ENCODE results near the gene ZNF302.

The ZNF302 gene

DNA sequence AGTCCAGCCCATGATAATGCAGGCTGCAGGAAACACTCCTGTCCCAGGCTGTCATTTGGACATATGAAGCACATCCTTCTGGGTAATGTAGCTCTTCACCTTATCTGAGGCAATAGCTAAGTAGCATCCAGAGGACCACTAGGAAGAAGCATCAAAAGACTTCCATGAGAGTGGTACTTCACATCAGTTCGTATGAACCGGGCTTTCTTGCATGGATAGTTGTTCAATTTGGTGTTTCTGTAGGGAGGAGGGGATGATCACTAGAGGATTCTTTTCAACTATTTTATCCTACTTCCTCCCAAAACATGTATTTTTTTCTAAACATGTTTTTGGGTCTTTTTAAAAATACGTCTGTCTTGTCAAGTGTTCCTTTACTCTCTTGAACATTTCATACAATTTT is 12.9 kb downstream of the ZNF302 start:
- Histone ChIP-seq H3K27me3 (ENCODE audit: control insufficient read depth, insufficient read depth, low read length) (no peaks in the 10 kb centered on the region), H3K36me3 (ENCODE audit: control insufficient read depth, insufficient read depth, low read length) (0 out of 2 replicates have a peak, but pooled peaks cover 3% of the 10 kb centered on the region), H3K27ac (ENCODE audit: low read depth, low read length) (no peak overlapping the region), H3K4me3 (ENCODE audit: low read depth, low read length) (no peak overlapping the region), H3K9me3 (ENCODE audit: control insufficient read depth, insufficient read depth, low read length) (peaks cover 18% of the 10 kb centered on the region), H3K4me1 (ENCODE audit: control insufficient read depth, insufficient read depth, low read length) (no peaks in the 10 kb centered on the region), H3K9ac (ENCODE audit: low read depth, low read length) (no peak overlapping the region)

DNA sequence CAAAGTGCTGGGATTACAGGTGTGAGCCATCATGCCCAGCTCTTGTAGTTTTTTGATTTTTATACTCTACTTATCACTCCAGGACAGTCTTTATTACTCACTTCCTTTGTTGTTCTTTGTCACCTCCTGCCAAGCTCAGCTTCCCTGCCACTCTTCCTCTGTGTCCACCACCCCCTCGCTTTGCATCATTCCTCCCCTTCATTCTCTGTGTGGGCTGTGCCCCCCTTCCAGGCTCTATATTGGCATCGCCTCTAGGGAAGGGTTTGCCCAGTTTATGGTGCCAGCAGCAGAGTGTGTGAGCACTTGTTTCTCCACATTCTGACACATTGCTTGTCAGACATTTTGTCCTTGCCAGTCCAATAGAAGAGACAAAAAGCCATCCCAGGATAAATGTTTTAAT is 15.1 kb downstream of the ZNF302 start:
- Histone ChIP-seq H3K4me3 (ENCODE audit: low read depth, low read length) (no peak overlapping the region), H3K9me3 (ENCODE audit: control insufficient read depth, insufficient read depth, low read length) (peaks cover 14% of the 10 kb centered on the region), H3K27ac (ENCODE audit: low read depth, low read length) (no peak overlapping the region), H3K27me3 (ENCODE audit: control insufficient read depth, insufficient read depth, low read length) (no peaks in the 10 kb centered on the region), H3K9ac (ENCODE audit: low read depth, low read length) (no peak overlapping the region), H3K36me3 (ENCODE audit: control insufficient read depth, insufficient read depth, low read length) (no peaks in the 10 kb centered on the region), H3K4me1 (ENCODE audit: control insufficient read depth, insufficient read depth, low read length) (no peaks in the 10 kb centered on the region)

DNA sequence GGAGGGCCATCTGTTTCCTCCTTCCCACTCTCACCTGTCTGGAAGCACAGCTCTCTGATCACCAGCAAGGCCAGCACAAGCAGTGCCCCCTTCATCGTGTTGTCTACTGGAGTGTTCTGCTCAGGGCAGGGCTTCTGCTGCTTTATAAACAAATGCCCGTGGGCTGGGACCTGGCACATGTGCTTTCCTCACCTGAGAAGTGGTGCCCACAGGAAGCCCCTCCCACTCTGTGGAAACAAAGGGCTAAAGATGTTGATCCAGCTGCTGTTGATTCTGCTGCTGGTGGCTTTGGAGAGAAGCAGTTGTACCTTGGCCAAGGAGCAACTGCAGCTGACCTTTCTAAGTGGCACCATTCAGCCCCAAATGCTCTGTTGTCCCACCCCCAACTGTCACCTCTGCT is 30.2 kb downstream of the ZNF302 start:
- no peaks in the 10 kb centered on the region for H3K36me3 ChIP-seq (ENCODE audit: control insufficient read depth, insufficient read depth, low read length)
- peaks cover 6% of the 10 kb centered on the region; the same call in 1 of the 2 replicates for H3K4me1 ChIP-seq (ENCODE audit: control insufficient read depth, insufficient read depth, low read length)
- H3K4me3 ChIP-seq (ENCODE audit: low read depth, low read length): no peak overlapping the region
- H3K27ac ChIP-seq (ENCODE audit: low read depth, low read length): no peak overlapping the region
- H3K9ac ChIP-seq (ENCODE audit: low read depth, low read length): no peak overlapping the region
- peaks cover 5% of the 10 kb centered on the region; the same call in 1 of the 2 replicates for H3K9me3 ChIP-seq (ENCODE audit: control insufficient read depth, insufficient read depth, low read length)
- H3K27me3 ChIP-seq (ENCODE audit: control insufficient read depth, insufficient read depth, low read length): no peaks in the 10 kb centered on the region

DNA sequence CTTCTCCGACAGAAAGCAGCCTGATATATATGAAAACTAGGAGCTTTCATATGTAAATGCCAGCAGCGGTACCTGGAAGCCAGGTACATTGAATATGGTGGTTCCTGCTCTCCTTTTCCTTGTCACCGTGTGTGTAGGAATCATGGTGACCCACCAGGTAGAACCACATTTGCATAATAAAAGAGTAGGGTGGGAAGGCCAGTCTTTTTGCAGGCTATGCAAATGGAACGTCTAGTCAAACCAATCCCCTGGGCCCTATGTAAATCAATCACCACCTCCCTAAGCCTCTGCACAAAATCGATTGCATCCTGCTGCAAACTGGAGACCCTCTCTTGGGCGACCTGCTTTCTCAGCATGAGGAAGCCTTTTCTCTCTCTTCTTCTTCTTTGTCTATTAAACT is 34.4 kb downstream of the ZNF302 start:
- peak overlapping the region; percentile 12; the same call in 1 of the 2 replicates for H3K4me3 ChIP-seq (ENCODE audit: low read depth, low read length)
- no peak overlapping the region for H3K9ac ChIP-seq (ENCODE audit: low read depth, low read length)
- peaks cover 37% of the 10 kb centered on the region for H3K9me3 ChIP-seq (ENCODE audit: control insufficient read depth, insufficient read depth, low read length)
- H3K27ac ChIP-seq (ENCODE audit: low read depth, low read length): no peak overlapping the region
- peaks cover 6% of the 10 kb centered on the region; the same call in 1 of the 2 replicates for H3K4me1 ChIP-seq (ENCODE audit: control insufficient read depth, insufficient read depth, low read length)
- H3K27me3 ChIP-seq (ENCODE audit: control insufficient read depth, insufficient read depth, low read length): no peaks in the 10 kb centered on the region
- no peaks in the 10 kb centered on the region for H3K36me3 ChIP-seq (ENCODE audit: control insufficient read depth, insufficient read depth, low read length)

DNA sequence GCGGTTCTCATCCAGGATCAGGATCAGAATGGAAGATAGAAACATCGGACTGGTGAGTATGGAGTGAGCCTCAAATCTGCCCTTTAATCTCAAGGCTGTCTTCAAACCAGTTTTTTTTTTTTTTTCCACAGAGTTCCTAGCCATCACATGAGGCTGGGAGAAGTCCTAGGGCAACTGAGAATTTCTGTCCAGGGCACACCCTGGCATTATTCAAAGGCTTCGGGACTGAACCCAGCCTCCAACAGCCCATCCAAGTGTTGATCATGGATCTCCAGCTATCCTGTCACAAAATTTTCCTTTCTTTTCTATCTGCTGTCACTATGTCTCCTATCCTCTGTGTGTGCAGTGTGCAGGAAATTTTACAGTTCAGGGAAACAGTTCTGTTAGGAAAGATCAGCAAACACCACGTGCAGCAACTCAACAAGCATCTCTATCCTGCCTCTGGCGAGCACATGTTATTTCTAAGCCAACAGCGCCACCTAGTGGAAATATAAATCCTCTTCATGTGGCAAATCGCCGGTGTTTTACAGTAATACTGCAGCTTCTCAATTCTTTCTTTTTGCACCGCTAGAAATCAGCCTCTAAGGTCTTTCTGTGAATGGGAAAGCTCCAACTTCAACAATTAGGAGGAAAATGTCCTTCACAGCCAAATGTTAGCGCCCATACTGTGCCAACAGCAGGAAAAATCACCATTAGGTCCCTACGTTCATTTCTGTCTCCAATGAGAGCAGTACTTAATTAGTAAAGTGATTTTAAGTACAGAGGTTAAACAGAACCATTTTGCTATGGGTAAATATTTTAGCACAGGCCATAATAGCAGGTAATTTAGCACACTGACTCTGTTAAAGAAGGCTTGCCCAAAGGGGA is 35.1 kb downstream of the ZNF302 start:
- no peak overlapping the region for H3K27ac ChIP-seq (ENCODE audit: low read depth, low read length)
- H3K4me1 ChIP-seq (ENCODE audit: control insufficient read depth, insufficient read depth, low read length): peaks cover 6% of the 10 kb centered on the region; the same call in 1 of the 2 replicates
- H3K9me3 ChIP-seq (ENCODE audit: control insufficient read depth, insufficient read depth, low read length): peaks cover 44% of the 10 kb centered on the region
- H3K27me3 ChIP-seq (ENCODE audit: control insufficient read depth, insufficient read depth, low read length): no peaks in the 10 kb centered on the region
- H3K4me3 ChIP-seq (ENCODE audit: low read depth, low read length): peak overlapping the region; percentile 12; the same call in 1 of the 2 replicates
- H3K9ac ChIP-seq (ENCODE audit: low read depth, low read length): no peak overlapping the region
- H3K36me3 ChIP-seq (ENCODE audit: control insufficient read depth, insufficient read depth, low read length): no peaks in the 10 kb centered on the region

DNA sequence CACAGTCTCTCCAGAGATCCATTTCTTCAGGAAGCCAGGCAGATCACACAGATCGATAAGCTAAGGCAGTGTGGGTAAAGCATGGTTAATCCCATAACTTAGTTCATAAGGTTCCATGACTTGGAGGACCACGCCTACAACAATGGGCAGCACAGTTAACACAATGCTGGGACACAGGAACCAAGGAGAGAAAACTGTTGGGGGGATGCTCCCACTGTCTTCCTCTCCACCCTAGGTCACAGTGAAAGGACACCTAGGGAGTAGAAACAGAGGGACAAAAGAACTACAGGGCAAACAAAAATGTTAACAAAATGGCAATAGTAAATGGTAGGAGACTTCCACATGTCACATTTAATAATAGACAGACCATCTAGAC is 35.8 kb downstream of the ZNF302 start:
- Histone ChIP-seq H3K9ac (ENCODE audit: low read depth, low read length) (no peak overlapping the region), H3K27me3 (ENCODE audit: control insufficient read depth, insufficient read depth, low read length) (no peaks in the 10 kb centered on the region), H3K4me3 (ENCODE audit: low read depth, low read length) (no peak overlapping the region), H3K9me3 (ENCODE audit: control insufficient read depth, insufficient read depth, low read length) (peaks cover 49% of the 10 kb centered on the region), H3K36me3 (ENCODE audit: control insufficient read depth, insufficient read depth, low read length) (no peaks in the 10 kb centered on the region), H3K27ac (ENCODE audit: low read depth, low read length) (no peak overlapping the region), H3K4me1 (ENCODE audit: control insufficient read depth, insufficient read depth, low read length) (peaks cover 6% of the 10 kb centered on the region; the same call in 1 of the 2 replicates)

DNA sequence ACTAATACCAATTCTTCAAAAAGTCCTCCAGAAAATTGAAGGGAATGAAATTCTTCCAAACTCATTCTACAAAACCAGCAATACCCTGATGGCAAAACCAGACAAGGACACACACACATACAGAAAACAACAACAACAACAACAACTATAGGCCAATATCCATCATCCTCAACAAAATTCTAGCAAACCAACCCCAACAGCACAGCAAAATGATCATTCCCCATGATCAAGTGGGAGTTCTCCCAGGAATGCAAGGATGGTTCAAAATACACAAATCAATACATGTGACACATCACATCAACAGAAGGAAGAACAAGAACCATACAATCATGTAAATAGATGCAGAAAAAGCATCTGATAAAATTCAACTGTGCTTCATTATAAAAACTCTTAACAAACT is 37.9 kb downstream of the ZNF302 start:
- Histone ChIP-seq H3K4me3 (ENCODE audit: low read depth, low read length) (no peak overlapping the region), H3K36me3 (ENCODE audit: control insufficient read depth, insufficient read depth, low read length) (no peaks in the 10 kb centered on the region), H3K27ac (ENCODE audit: low read depth, low read length) (no peak overlapping the region), H3K4me1 (ENCODE audit: control insufficient read depth, insufficient read depth, low read length) (peaks cover 6% of the 10 kb centered on the region; the same call in 1 of the 2 replicates), H3K9ac (ENCODE audit: low read depth, low read length) (no peak overlapping the region), H3K9me3 (ENCODE audit: control insufficient read depth, insufficient read depth, low read length) (peaks cover 52% of the 10 kb centered on the region), H3K27me3 (ENCODE audit: control insufficient read depth, insufficient read depth, low read length) (no peaks in the 10 kb centered on the region)

DNA sequence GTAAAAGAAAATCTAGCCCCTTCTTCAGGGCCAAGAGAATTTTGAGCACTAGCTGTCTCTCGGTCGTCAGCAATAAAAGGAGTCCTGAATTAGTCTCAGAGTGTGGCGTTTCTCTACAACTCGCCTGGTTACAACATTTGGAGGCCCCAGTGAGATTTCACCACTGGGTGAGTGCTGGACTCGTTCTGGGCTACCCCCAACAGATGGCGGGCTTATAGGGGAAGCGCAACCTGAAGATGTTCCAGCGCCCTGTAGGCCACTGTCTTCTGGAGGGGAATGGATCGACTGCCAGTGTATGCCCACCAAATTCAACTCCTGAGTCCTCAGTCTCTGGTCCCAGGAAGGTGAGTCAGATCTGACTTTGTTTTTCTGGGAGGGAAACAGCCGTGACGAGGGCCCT is 44.9 kb downstream of the ZNF302 start:
- Histone ChIP-seq H3K27ac (ENCODE audit: low read depth, low read length) (no peak overlapping the region), H3K4me3 (ENCODE audit: low read depth, low read length) (no peak overlapping the region), H3K9ac (ENCODE audit: low read depth, low read length) (no peak overlapping the region), H3K36me3 (ENCODE audit: control insufficient read depth, insufficient read depth, low read length) (no peaks in the 10 kb centered on the region), H3K4me1 (ENCODE audit: control insufficient read depth, insufficient read depth, low read length) (no peaks in the 10 kb centered on the region), H3K9me3 (ENCODE audit: control insufficient read depth, insufficient read depth, low read length) (peaks cover 25% of the 10 kb centered on the region), H3K27me3 (ENCODE audit: control insufficient read depth, insufficient read depth, low read length) (no peaks in the 10 kb centered on the region)

DNA sequence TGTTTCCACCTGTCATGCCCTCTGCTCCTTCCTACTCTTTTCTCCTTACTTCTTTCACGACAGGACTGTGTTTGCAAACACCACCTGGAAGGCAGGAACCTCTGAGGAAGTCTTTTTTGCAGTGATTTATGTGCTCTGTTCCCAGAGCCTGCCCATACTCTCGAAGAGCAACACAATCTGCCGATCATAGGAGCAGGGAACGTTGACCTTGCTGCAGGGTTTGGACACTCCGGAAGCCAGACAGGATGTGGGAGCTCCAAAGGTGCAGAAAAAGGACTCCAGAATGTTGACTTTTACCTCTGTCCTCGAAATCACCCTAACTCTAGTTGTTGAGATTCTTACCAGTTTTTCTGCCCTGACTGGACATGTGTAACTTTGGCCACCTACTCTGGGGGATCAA is 47.9 kb downstream of the ZNF302 start:
- Histone ChIP-seq H3K9me3 (ENCODE audit: control insufficient read depth, insufficient read depth, low read length) (peaks cover 24% of the 10 kb centered on the region), H3K27ac (ENCODE audit: low read depth, low read length) (no peak overlapping the region), H3K4me3 (ENCODE audit: low read depth, low read length) (no peak overlapping the region), H3K27me3 (ENCODE audit: control insufficient read depth, insufficient read depth, low read length) (no peaks in the 10 kb centered on the region), H3K4me1 (ENCODE audit: control insufficient read depth, insufficient read depth, low read length) (no peaks in the 10 kb centered on the region), H3K9ac (ENCODE audit: low read depth, low read length) (no peak overlapping the region), H3K36me3 (ENCODE audit: control insufficient read depth, insufficient read depth, low read length) (no peaks in the 10 kb centered on the region)

DNA sequence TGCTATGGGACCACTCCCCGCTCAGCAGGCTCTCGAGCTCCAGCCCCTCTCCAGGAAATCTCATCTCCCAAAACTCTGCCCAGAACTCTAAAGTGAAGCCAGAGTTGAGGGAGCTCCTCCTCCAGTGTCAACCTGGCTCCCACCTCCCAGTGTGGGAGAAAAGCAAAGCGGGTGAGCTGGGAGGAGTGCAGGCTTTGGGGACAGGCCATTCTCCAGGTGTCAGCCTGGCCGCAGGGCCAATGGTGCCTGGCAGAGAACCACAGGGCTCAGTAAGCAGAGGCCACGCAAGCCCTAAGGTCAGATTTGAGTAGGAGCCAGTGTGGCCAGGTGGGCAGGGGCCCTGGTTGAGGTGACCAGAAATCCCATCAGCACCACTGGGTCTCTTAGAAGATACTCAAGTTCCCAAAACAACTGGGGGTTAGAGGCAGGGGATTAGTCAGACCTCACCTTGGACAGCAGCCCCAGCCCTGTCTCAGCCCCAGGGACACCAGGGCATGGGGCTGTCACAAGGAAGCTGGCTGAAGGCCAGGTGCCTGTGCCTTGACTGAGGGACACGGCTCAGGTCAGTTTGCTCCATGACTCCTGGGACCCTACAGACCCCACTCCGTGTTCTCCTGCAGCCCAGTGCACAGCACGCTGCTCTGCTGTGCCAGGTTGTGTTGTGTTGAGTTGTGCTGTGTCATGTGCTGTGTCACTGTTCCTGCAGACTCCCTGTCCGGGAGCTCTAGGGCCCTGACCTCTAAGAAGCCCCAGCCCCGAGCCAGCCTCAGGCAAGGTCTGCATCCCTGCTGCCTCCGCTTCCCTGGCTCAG is 53.7 kb downstream of the ZNF302 start:
- H3K36me3 ChIP-seq (ENCODE audit: control insufficient read depth, insufficient read depth, low read length): 0 out of 2 replicates have a peak, but pooled peaks cover 5% of the 10 kb centered on the region
- H3K4me1 ChIP-seq (ENCODE audit: control insufficient read depth, insufficient read depth, low read length): peaks cover 7% of the 10 kb centered on the region; the same call in 1 of the 2 replicates
- no peak overlapping the region for H3K9ac ChIP-seq (ENCODE audit: low read depth, low read length)
- H3K4me3 ChIP-seq (ENCODE audit: low read depth, low read length): no peak overlapping the region
- no peak overlapping the region for H3K27ac ChIP-seq (ENCODE audit: low read depth, low read length)
- peaks cover 11% of the 10 kb centered on the region for H3K9me3 ChIP-seq (ENCODE audit: control insufficient read depth, insufficient read depth, low read length)
- H3K27me3 ChIP-seq (ENCODE audit: control insufficient read depth, insufficient read depth, low read length): no peaks in the 10 kb centered on the region

DNA sequence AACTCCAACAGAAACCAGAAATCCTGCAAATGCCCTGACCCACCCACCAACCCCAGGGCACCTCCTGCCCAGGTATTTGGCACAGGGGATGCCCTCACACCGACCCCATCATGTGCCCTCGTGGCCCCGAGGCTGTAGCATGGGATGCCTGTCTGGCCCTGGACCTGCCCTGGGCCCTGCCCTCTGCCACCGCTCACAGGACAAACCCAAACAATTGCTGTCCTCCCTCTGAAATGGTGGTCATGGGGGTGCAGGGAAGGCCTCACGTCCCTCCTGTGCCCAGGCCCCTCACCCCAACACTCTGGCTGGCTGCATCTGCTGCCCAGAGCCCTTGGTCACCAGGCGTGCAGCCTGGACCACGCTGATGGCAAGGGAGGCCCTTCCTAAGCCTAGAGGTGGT is 54.5 kb downstream of the ZNF302 start:
- H3K27ac ChIP-seq (ENCODE audit: low read depth, low read length): no peak overlapping the region

More for the DNA sequence above, 54.5 kb downstream of the ZNF302 start:
- H3K4me3 ChIP-seq (ENCODE audit: low read depth, low read length): no peak overlapping the region
- no peak overlapping the region for H3K9ac ChIP-seq (ENCODE audit: low read depth, low read length)
- peaks cover 10% of the 10 kb centered on the region; the same call in 1 of the 2 replicates for H3K9me3 ChIP-seq (ENCODE audit: control insufficient read depth, insufficient read depth, low read length)
- H3K4me1 ChIP-seq (ENCODE audit: control insufficient read depth, insufficient read depth, low read length): peaks cover 7% of the 10 kb centered on the region; the same call in 1 of the 2 replicates
- no peaks in the 10 kb centered on the region for H3K27me3 ChIP-seq (ENCODE audit: control insufficient read depth, insufficient read depth, low read length)
- H3K36me3 ChIP-seq (ENCODE audit: control insufficient read depth, insufficient read depth, low read length): 0 out of 2 replicates have a peak, but pooled peaks cover 5% of the 10 kb centered on the region

Data from HUES48 (cell line).